H9 (cell line): ENCODE results near the gene CCDC57. TPM values are rescaled to one million over a fixed set of nuclear protein-coding genes. Genes with fewer than 3 reads are reported as not detected.

Experiments
- DNase-seq: peaks from one replicate; pipeline ENCODE4 v3.0.0-alpha.2; 2017
- H2AFZ ChIP-seq: one replicate; pipeline ENCODE4 v1.6.1; 2013; ENCODE audit warnings: mild to moderate bottlenecking, low read length, control low read depth, moderate library complexity
- H2AK5ac ChIP-seq: 2 replicates; pipeline ENCODE4 v1.6.1; 2013; ENCODE audit warnings: low read length, control low read depth, mixed read lengths; ENCODE audit not compliant: insufficient read length
- H2BK120ac ChIP-seq: one replicate; pipeline ENCODE4 v1.6.1; 2013; ENCODE audit warnings: low read depth, mild to moderate bottlenecking, low read length, control low read depth, inconsistent platforms; ENCODE audit not compliant: poor library complexity, severe bottlenecking
- H2BK12ac ChIP-seq: 2 replicates; pipeline ENCODE4 v1.6.1; 2013; ENCODE audit warnings: low read length, control low read depth, mixed read lengths, low read depth; ENCODE audit not compliant: insufficient read length
- H2BK15ac ChIP-seq: 2 replicates; pipeline ENCODE4 v1.6.1; 2013; ENCODE audit warnings: low read depth, low read length, control low read depth
- H2BK20ac ChIP-seq: one replicate; pipeline ENCODE4 v1.6.1; 2013; ENCODE audit warnings: low read depth, mild to moderate bottlenecking, low read length, control low read depth, inconsistent platforms; ENCODE audit not compliant: poor library complexity, severe bottlenecking
- H2BK5ac ChIP-seq: 2 replicates; pipeline ENCODE4 v1.6.1; 2013; ENCODE audit warnings: low read length, control low read depth, mixed read lengths; ENCODE audit not compliant: insufficient read length
- H3K14ac ChIP-seq: 2 replicates; pipeline ENCODE4 v1.6.1; 2013; ENCODE audit warnings: low read length, control low read depth; ENCODE audit not compliant: insufficient read depth
- H3K18ac ChIP-seq: 2 replicates; pipeline ENCODE4 v1.6.1; 2013; ENCODE audit warnings: low read depth, mild to moderate bottlenecking, mixed read lengths, low read length, control low read depth; ENCODE audit not compliant: insufficient read length
- H3K23ac ChIP-seq: 2 replicates; pipeline ENCODE4 v1.6.1; 2013; ENCODE audit warnings: low read length, control low read depth, mixed read lengths, low read depth; ENCODE audit not compliant: insufficient read length
- H3K23me2 ChIP-seq: 2 replicates; pipeline ENCODE4 v1.6.1; 2013; ENCODE audit warnings: low read depth, mild to moderate bottlenecking, mixed read lengths, low read length, control low read depth; ENCODE audit not compliant: insufficient read length, poor library complexity, severe bottlenecking
- H3K27ac ChIP-seq: 2 replicates; pipeline ENCODE4 v1.5.1; 2013; ENCODE audit warnings: low read length, control low read depth, mixed read lengths, low read depth; ENCODE audit not compliant: insufficient read length
- H3K27me3 ChIP-seq: 2 replicates; pipeline ENCODE4 v1.6.1; 2013; ENCODE audit warnings: low read length, control low read depth, inconsistent platforms; ENCODE audit not compliant: insufficient read depth
- H3K4ac ChIP-seq: 2 replicates; pipeline ENCODE4 v1.6.1; 2013; ENCODE audit warnings: low read depth, mild to moderate bottlenecking, control low read depth, inconsistent platforms, low read length, moderate library complexity
- H3K4me1 ChIP-seq: 2 replicates; pipeline ENCODE4 v1.6.1; 2013; ENCODE audit warnings: low read length, control low read depth, inconsistent platforms; ENCODE audit not compliant: insufficient read depth
- H3K4me2 ChIP-seq: 2 replicates; pipeline ENCODE4 v1.6.1; 2013; ENCODE audit warnings: low read length, control low read depth, mixed read lengths; ENCODE audit not compliant: insufficient read length, insufficient read depth
- H3K56ac ChIP-seq: 2 replicates; pipeline ENCODE4 v1.6.1; 2013; ENCODE audit warnings: low read depth, mild to moderate bottlenecking, mixed read lengths, low read length, control low read depth; ENCODE audit not compliant: insufficient read length
- H3K79me1 ChIP-seq: 2 replicates; pipeline ENCODE4 v1.6.1; 2013; ENCODE audit warnings: low read depth, mild to moderate bottlenecking, moderate library complexity, low read length, control low read depth, inconsistent platforms; ENCODE audit not compliant: insufficient read depth, poor library complexity, severe bottlenecking
- H3K79me2 ChIP-seq: 2 replicates; pipeline ENCODE4 v1.6.1; 2013; ENCODE audit warnings: low read length, control low read depth, inconsistent platforms; ENCODE audit not compliant: insufficient read depth
- H3K9ac ChIP-seq: 2 replicates; pipeline ENCODE4 v1.6.1; 2013; ENCODE audit warnings: low read length, control low read depth, mixed read lengths; ENCODE audit not compliant: insufficient read length; ENCODE audit errors: extremely low read depth
- H3K9me3 ChIP-seq: one replicate; pipeline ENCODE4 v1.6.1; 2013; ENCODE audit warnings: low read depth, low read length, inconsistent platforms; ENCODE audit not compliant: control insufficient read depth
- H3T11ph ChIP-seq: one replicate; pipeline ENCODE4 v1.6.1; 2013; ENCODE audit warnings: mild to moderate bottlenecking, low read length, control low read depth, inconsistent platforms
- H4K20me1 ChIP-seq: one replicate; pipeline ENCODE4 v1.6.1; 2013; ENCODE audit not compliant: control insufficient read depth, insufficient read length, insufficient read depth
- H4K5ac ChIP-seq: 2 replicates; pipeline ENCODE4 v1.6.1; 2013; ENCODE audit warnings: low read depth, mild to moderate bottlenecking, mixed read lengths, low read length, control low read depth; ENCODE audit not compliant: insufficient read length
- H4K8ac ChIP-seq: replicated peaks from 2 replicates; pipeline ENCODE4 v1.6.1; 2013; ENCODE audit warnings: low read length, control low read depth, mixed read lengths, low read depth; ENCODE audit not compliant: insufficient read length
- H4K91ac ChIP-seq: 2 replicates; pipeline ENCODE4 v1.6.1; 2013; ENCODE audit warnings: low read depth, mild to moderate bottlenecking, moderate library complexity, mixed read lengths, low read length, control low read depth; ENCODE audit not compliant: insufficient read length
- H3K27ac Mint-ChIP-seq, 3 experiments: 2 replicates in 2 of 3; 3 replicates in 1 of 3; pipeline ENCODE4 v1.8.0; 2020 to 2021; ENCODE audit warnings: mixed read lengths in 3 of 3, mild to moderate bottlenecking in 1 of 3, moderate library complexity in 1 of 3
- H3K27me3 Mint-ChIP-seq: 2 replicates; pipeline ENCODE4 v1.8.0; 2021; ENCODE audit warnings: low read depth, mild to moderate bottlenecking, moderate library complexity, mixed read lengths
- H3K36me3 Mint-ChIP-seq, 3 experiments: 2 replicates in 2 of 3; 3 replicates in 1 of 3; pipeline ENCODE4 v1.8.0; 2020 to 2021; ENCODE audit warnings: low read depth in 3 of 3, mixed read lengths in 3 of 3; ENCODE audit not compliant: insufficient read depth in 1 of 3
- H3K4me1 Mint-ChIP-seq, 2 experiments: 2 replicates each; pipeline ENCODE4 v1.8.0; 2020; ENCODE audit warnings: mixed read lengths in 2 of 2
- H3K4me3 Mint-ChIP-seq, 2 experiments: 2 replicates in 1 of 2; 3 replicates in 1 of 2; pipeline ENCODE4 v1.8.0; 2020 to 2021; ENCODE audit warnings: mild to moderate bottlenecking in 2 of 2, mixed read lengths in 2 of 2, moderate library complexity in 1 of 2
- H3K9me3 Mint-ChIP-seq, 2 experiments: 2 replicates in 1 of 2; 3 replicates in 1 of 2; pipeline ENCODE4 v1.8.0; 2020; ENCODE audit warnings: mild to moderate bottlenecking in 2 of 2, mixed read lengths in 2 of 2, moderate library complexity in 1 of 2
- CTCF ChIP-seq: fragments of 200-600 bp; sonication (generic); conservative IDR thresholded peaks from 3 replicates; pipeline ENCODE4 v1.8.0; 2021; ENCODE audit warnings: antibody characterized with exemption, mild to moderate bottlenecking
- WGBS: extraction: QIAGEN DNeasy Blood & Tissue Kit; methylation state at CpG from one replicate; pipeline ENCODE4 v1.1.7; 2013; ENCODE audit warnings: missing lambda C conversion rate, low lambda C conversion rate, mixed read lengths; ENCODE audit not compliant: insufficient read length; ENCODE audit errors: extremely low coverage; 5-methylcytosine and 5-hydroxymethylcytosine counted together
- total RNA-seq: library from RNA; stranded (reverse); gene quantifications from 2 replicates; pipeline ENCODE4 v1.2.1, GENCODE V29; 2021

The CCDC57 gene
- total RNA-seq, 1 experiment from 2014 or later: 11.0 TPM

DNA sequence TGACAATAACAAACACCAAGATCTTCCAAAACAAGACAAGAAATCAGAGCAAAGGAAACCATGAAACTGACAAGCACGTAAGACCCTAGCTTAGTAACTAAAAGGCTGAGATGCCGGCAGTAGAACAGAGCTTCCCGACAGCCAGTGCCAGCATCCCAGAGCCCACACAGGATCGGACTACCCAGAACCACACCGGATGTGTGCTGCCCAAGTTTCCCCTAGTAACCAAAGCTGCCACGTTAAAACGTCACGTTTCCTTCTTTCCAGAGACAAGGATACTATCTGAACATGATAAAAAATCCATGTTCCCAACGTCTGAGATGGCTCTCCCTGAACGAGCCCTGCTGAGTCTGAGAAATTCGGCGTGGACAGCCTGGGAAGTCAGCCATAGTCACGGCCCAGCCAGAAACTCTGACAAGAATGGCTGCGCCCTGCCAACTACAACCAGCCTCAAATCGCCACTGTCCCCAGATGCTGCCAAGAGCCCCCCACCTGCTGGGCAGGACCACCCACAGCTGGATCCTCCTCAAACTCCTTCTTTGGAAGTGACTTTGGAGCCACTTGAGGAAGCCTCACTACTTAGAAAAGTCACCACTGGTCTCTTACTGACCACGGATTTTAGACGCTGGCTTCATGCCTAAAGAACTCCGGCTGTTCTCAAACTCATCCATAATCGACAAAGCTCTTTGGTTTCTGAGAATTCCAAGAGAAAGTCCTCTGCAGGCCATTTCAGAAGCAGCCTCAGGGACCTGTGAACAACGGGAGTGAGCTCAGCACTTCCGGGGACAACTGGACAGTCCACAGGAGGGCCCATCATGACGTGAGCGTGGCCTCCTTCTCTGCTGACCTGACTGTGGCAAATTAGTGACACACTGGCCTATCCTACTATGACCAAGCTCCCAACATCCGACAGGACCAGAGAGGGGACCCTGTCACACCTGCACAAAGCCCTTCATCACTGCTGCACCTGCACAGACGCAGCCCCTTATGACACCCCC lies 16.7 kb downstream of the CCDC57 start:
- no peak overlapping the region for H3K14ac ChIP-seq
- no peak overlapping the region for H2AK5ac ChIP-seq
- Mint-ChIP-seq H3K27me3 (peaks cover 4% of the 10 kb centered on the region), H3K27ac (no peak overlapping the region), H3K4me3 (no peak overlapping the region), H3K36me3 (peaks cover 5 to 44% (median 29%) of the 10 kb centered on the region in 3 experiments; a peak in 5 of 7 replicates), H3K4me1 (no peaks in the 10 kb centered on the region), H3K9me3 (no peaks in the 10 kb centered on the region)
- no peak for DNase-seq
- H3K9ac ChIP-seq: no peak overlapping the region
- H3K4me2 ChIP-seq: no peak overlapping the region
- H3K27me3 ChIP-seq: no peaks in the 10 kb centered on the region
- no peak overlapping the region for H2BK12ac ChIP-seq
- no peak overlapping the region for H4K8ac ChIP-seq
- no peak for TF ChIP-seq CTCF
- no peak overlapping the region for H3K4ac ChIP-seq
- H3K9me3 ChIP-seq: no peaks in the 10 kb centered on the region
- H3K23ac ChIP-seq: no peak overlapping the region
- no peak overlapping the region for H2BK120ac ChIP-seq
- no peak overlapping the region for H2BK5ac ChIP-seq
- no peak overlapping the region for H4K91ac ChIP-seq
- no peak overlapping the region for H2AFZ ChIP-seq
- no peaks in the 10 kb centered on the region for H3K79me1 ChIP-seq
- no peak overlapping the region for H2BK15ac ChIP-seq
- no peaks in the 10 kb centered on the region for H3K23me2 ChIP-seq
- no peak overlapping the region for H2BK20ac ChIP-seq
- H3T11ph ChIP-seq: no peak overlapping the region
- no peaks in the 10 kb centered on the region for H3K79me2 ChIP-seq
- H3K4me1 ChIP-seq: no peaks in the 10 kb centered on the region
- no peaks in the 10 kb centered on the region for H4K20me1 ChIP-seq
- H3K18ac ChIP-seq: no peak overlapping the region
- H3K27ac ChIP-seq: no peak overlapping the region
- no CpG with 5 or more reads among the region's 25 CpGs for WGBS
- H4K5ac ChIP-seq: no peak overlapping the region
- no peak overlapping the region for H3K56ac ChIP-seq
